Measurements from ENCODE around the gene CEBPB. TPM values are rescaled to one million over a fixed set of nuclear protein-coding genes. Genes with fewer than 3 reads are reported as not detected.
"Not testable (repeated sequence)": the region's sequence is repeated elsewhere in the genome, so short reads cannot be mapped to it uniquely, and the experiment has no call there.

Gene CEBPB
- total RNA-seq, 1 donor from 2014 or later, result 33.8 TPM

- no peak overlapping the region for H3K27ac ChIP-seq (ENCODE audit: low read depth, low read length)
- Mint-ChIP-seq H3K27ac (ENCODE audit: unreplicated experiment) (no peak overlapping the region), H3K4me1 (ENCODE audit: low read depth, unreplicated experiment) (peaks cover 2% of the 10 kb centered on the region), H3K4me3 (ENCODE audit: unreplicated experiment) (no peak overlapping the region), H3K36me3 (ENCODE audit: low read depth, unreplicated experiment) (no peaks in the 10 kb centered on the region), H3K27me3 (ENCODE audit: low read depth, unreplicated experiment) (no peaks in the 10 kb centered on the region), H3K9me3 (ENCODE audit: unreplicated experiment) (no peaks in the 10 kb centered on the region)
- FAIRE-seq, result no peak
- no peaks in the 10 kb centered on the region for H4K20me1 ChIP-seq (ENCODE audit: insufficient read depth, low read length)
- no peaks in the 10 kb centered on the region for H3K36me3 ChIP-seq (ENCODE audit: insufficient read depth, low read length)
- H3K79me2 ChIP-seq (ENCODE audit: insufficient read depth, low read length), result no peaks in the 10 kb centered on the region
- no peaks in the 10 kb centered on the region for H3K27me3 ChIP-seq (ENCODE audit: insufficient read depth, low read length)
- H3K9ac ChIP-seq (ENCODE audit: low read length), result no peak overlapping the region
- no peak for DNase-seq (ENCODE audit: low read depth)
- no peak overlapping the region for H3K4me3 ChIP-seq (ENCODE audit: insufficient read depth, low read depth, low read length)
- no peak overlapping the region for H3K4me2 ChIP-seq (ENCODE audit: low read length)
- no peaks in the 10 kb centered on the region for H3K9me3 ChIP-seq (ENCODE audit: insufficient read depth, low read depth, low read length)
- peaks cover 11% of the 10 kb centered on the region for H3K4me1 ChIP-seq (ENCODE audit: insufficient read depth, low read length)
- H2AFZ ChIP-seq (ENCODE audit: low read depth, low read length), result no peak overlapping the region
- no peak for TF ChIP-seq EZH2 (IDR thresholded peaks at IDR 0.05; ENCODE audit: insufficient read depth, low read length)
- TF ChIP-seq CTCF (IDR thresholded peaks at IDR 0.05; ENCODE audit: insufficient read depth, low read depth, low read length), result no peak
These were observed 14.4 kb upstream of the CEBPB start for GRCh38 chr20:50175938-50176933.

- not testable (repeated sequence) for H3K4me1 Mint-ChIP-seq (ENCODE audit: low read depth, unreplicated experiment); H3K4me3 Mint-ChIP-seq (ENCODE audit: unreplicated experiment); H3K9me3 Mint-ChIP-seq (ENCODE audit: unreplicated experiment); H3K36me3 ChIP-seq (ENCODE audit: insufficient read depth, low read length); H3K36me3 Mint-ChIP-seq (ENCODE audit: low read depth, unreplicated experiment); H3K27ac ChIP-seq (ENCODE audit: low read depth, low read length); H3K4me2 ChIP-seq (ENCODE audit: low read length); H3K27me3 ChIP-seq (ENCODE audit: insufficient read depth, low read length); H3K9ac ChIP-seq (ENCODE audit: low read length); H3K4me1 ChIP-seq (ENCODE audit: insufficient read depth, low read length); H3K79me2 ChIP-seq (ENCODE audit: insufficient read depth, low read length); H3K27ac Mint-ChIP-seq (ENCODE audit: unreplicated experiment); H3K9me3 ChIP-seq (ENCODE audit: insufficient read depth, low read depth, low read length); H4K20me1 ChIP-seq (ENCODE audit: insufficient read depth, low read length); DNase-seq (ENCODE audit: low read depth); H3K27me3 Mint-ChIP-seq (ENCODE audit: low read depth, unreplicated experiment); H3K4me3 ChIP-seq (ENCODE audit: insufficient read depth, low read depth, low read length); FAIRE-seq; H2AFZ ChIP-seq (ENCODE audit: low read depth, low read length)
These were observed 12.0 kb upstream of the CEBPB start for GRCh38 chr20:50178672-50179071.

- Mint-ChIP-seq H3K9me3 (ENCODE audit: unreplicated experiment) (peaks cover 2% of the 10 kb centered on the region), H3K4me3 (ENCODE audit: unreplicated experiment) (no peak overlapping the region)
- FAIRE-seq, result no peak
These were observed 9.3 kb upstream of the CEBPB start for GRCh38 chr20:50181344-50181743.

More at GRCh38 chr20:50181344-50181743, 9.3 kb upstream of the CEBPB start:
- Histone ChIP-seq H3K9me3 (ENCODE audit: insufficient read depth, low read depth, low read length) (no peaks in the 10 kb centered on the region), H3K79me2 (ENCODE audit: insufficient read depth, low read length) (no peaks in the 10 kb centered on the region), H2AFZ (ENCODE audit: low read depth, low read length) (no peak overlapping the region), H4K20me1 (ENCODE audit: insufficient read depth, low read length) (no peaks in the 10 kb centered on the region), H3K36me3 (ENCODE audit: insufficient read depth, low read length) (no peaks in the 10 kb centered on the region), H3K27me3 (ENCODE audit: insufficient read depth, low read length) (no peaks in the 10 kb centered on the region), H3K4me1 (ENCODE audit: insufficient read depth, low read length) (no peaks in the 10 kb centered on the region), H3K4me3 (ENCODE audit: insufficient read depth, low read depth, low read length) (no peak overlapping the region), H3K9ac (ENCODE audit: low read length) (no peak overlapping the region), H3K27ac (ENCODE audit: low read depth, low read length) (no peak overlapping the region), H3K4me2 (ENCODE audit: low read length) (no peak overlapping the region)
- TF ChIP-seq CTCF (IDR thresholded peaks at IDR 0.05; ENCODE audit: insufficient read depth, low read depth, low read length), result no peak
- no peak for TF ChIP-seq EZH2 (IDR thresholded peaks at IDR 0.05; ENCODE audit: insufficient read depth, low read length)
- Mint-ChIP-seq H3K4me1 (ENCODE audit: low read depth, unreplicated experiment) (no peaks in the 10 kb centered on the region), H3K27ac (ENCODE audit: unreplicated experiment) (no peak overlapping the region), H3K27me3 (ENCODE audit: low read depth, unreplicated experiment) (peaks cover 8% of the 10 kb centered on the region), H3K36me3 (ENCODE audit: low read depth, unreplicated experiment) (peaks cover 4% of the 10 kb centered on the region)
- no peak for DNase-seq (ENCODE audit: low read depth)

All from astrocyte (in vitro differentiated cells and primary cell).